BJ (cell line): ENCODE measurements around the gene AP3D1. TPM values are rescaled to one million over a fixed set of nuclear protein-coding genes. Genes with fewer than 3 reads are reported as not detected.

Experiments
- CTCF ChIA-PET: fragments of 350-600 bp; formaldehyde crosslinking; extraction: SDS; loops from one replicate; lab custom pipeline; 2021; ENCODE audit warnings: antibody characterized with exemption, inconsistent platforms; lab: Yijun Ruan, JAX
- POLR2A ChIA-PET: fragments of 300-600 bp; sonication (Branson Sonifier 250); formaldehyde crosslinking; extraction: SDS; loops from one replicate; lab custom pipeline; 2021; ENCODE audit warnings: antibody characterized with exemption; lab: Charles Lee
- DNase-seq: peaks from one replicate; pipeline ENCODE4 v3.0.0-alpha.2; 2011; ENCODE audit warnings: low read depth
- H3K27me3 ChIP-seq: 2 replicates; pipeline ENCODE4 v1.6.0; 2011; ENCODE audit warnings: low read length; ENCODE audit not compliant: control insufficient read depth, insufficient read depth
- H3K36me3 ChIP-seq: 2 replicates; pipeline ENCODE4 v1.5.1; 2011; ENCODE audit warnings: low read length; ENCODE audit not compliant: control insufficient read depth, insufficient read depth
- H3K4me3 ChIP-seq: 2 replicates; pipeline ENCODE4 v1.5.1; 2011; ENCODE audit warnings: low read depth, mild to moderate bottlenecking, control low read depth, low read length
- CTCF ChIP-seq: IDR thresholded peaks from 2 replicates; pipeline ENCODE4 v1.5.1; 2011; ENCODE audit warnings: low read depth, mild to moderate bottlenecking, control low read depth, inconsistent platforms, low read length, moderate library complexity; ENCODE audit not compliant: insufficient read depth
- polyA plus RNA-seq: library from polyadenylated mRNA; depleted of rRNA; stranded (reverse); fragments of >200 nt; gene quantifications from 2 replicates; pipeline ENCODE4 v1.2.3, GENCODE V29; 2011; rRNA removed

AP3D1 gene
- polyA plus RNA-seq, 1 experiment: 122 TPM

GRCh38 chr19:2051773-2052704 is 99.3 kb downstream of the AP3D1 start:
- ChIA-PET CTCF (interaction anchor here (0.9 kb wide), 1 partner anchor 124 kb away, joined by 5 read pairs; no protein-coding TSS in a partner anchor), POLR2A (no interaction called here)
- no peaks in the 10 kb centered on the region for H3K27me3 ChIP-seq
- no peak for TF ChIP-seq CTCF
- H3K4me3 ChIP-seq: no peak overlapping the region
- H3K36me3 ChIP-seq: peaks cover 8% of the 10 kb centered on the region
- no peak for DNase-seq

- TF ChIP-seq CTCF: peak; percentile 45
- peaks cover 10% of the 10 kb centered on the region for H3K36me3 ChIP-seq
- H3K4me3 ChIP-seq: peak within 1 kb of the TSS; percentile 93
- H3K27me3 ChIP-seq: no peaks in the 10 kb centered on the region
- DNase-seq: no peak
- ChIA-PET CTCF (interaction anchor here (0.9 kb wide), 1 partner anchor 123 kb away, joined by 5 read pairs; no protein-coding TSS in a partner anchor), POLR2A (no interaction called here)
Measured at GRCh38 chr19:2050991-2051772, 100.2 kb downstream of the AP3D1 start, which contains the start of gene MKNK2. Gene MKNK2 (minus strand): TSS chr19:2051244. CDS start chr19:2050851, 393 bp downstream.

Other genes starting within 250 kb of the AP3D1 start
- gene ADAT3, start 246.2 kb downstream of the AP3D1 start, polyA plus RNA-seq: 0.56 and 0.64 TPM in 2 replicates
- gene SCAMP4, start 246.2 kb downstream of the AP3D1 start, polyA plus RNA-seq: 6.2 and 13.2 TPM in 2 replicates
- 26.1 and 48.1 TPM in 2 replicates for gene CSNK1G2, start 210.4 kb downstream of the AP3D1 start, polyA plus RNA-seq
- gene BTBD2, start 135.9 kb downstream of the AP3D1 start, polyA plus RNA-seq: 22.3 and 39.3 TPM in 2 replicates
- gene MKNK2, start 100.3 kb downstream of the AP3D1 start, polyA plus RNA-seq: 71.9 and 108 TPM in 2 replicates
- gene MOB3A, start 55.2 kb downstream of the AP3D1 start, polyA plus RNA-seq: 34.5 and 50.5 TPM in 2 replicates
- gene IZUMO4, start 54.7 kb downstream of the AP3D1 start, polyA plus RNA-seq: 0.76 and 1.3 TPM in 2 replicates
- 3.3 and 4.2 TPM in 2 replicates for gene DOT1L, start 12.4 kb upstream of the AP3D1 start, polyA plus RNA-seq
- gene PLEKHJ1, start 84.8 kb upstream of the AP3D1 start, polyA plus RNA-seq: 46.2 and 65.8 TPM in 2 replicates
- gene SF3A2, start 85.3 kb upstream of the AP3D1 start, polyA plus RNA-seq: 8.9 and 12.2 TPM in 2 replicates
- gene AMH, start 97.8 kb upstream of the AP3D1 start, polyA plus RNA-seq: 0.59 and 0.66 TPM in 2 replicates
- not detected in 2 replicates for gene JSRP1, start 104.9 kb upstream of the AP3D1 start, polyA plus RNA-seq
- not detected in 2 replicates for gene PEAK3, start 130.6 kb upstream of the AP3D1 start, polyA plus RNA-seq
- gene LINGO3, start 156.6 kb upstream of the AP3D1 start, polyA plus RNA-seq: not detected in 2 replicates
- gene LSM7, start 177.0 kb upstream of the AP3D1 start, polyA plus RNA-seq: 154 and 165 TPM in 2 replicates
- 12.0 and 24.9 TPM in 2 replicates for gene SPPL2B, start 177.1 kb upstream of the AP3D1 start, polyA plus RNA-seq
- gene TMPRSS9, start 208.7 kb upstream of the AP3D1 start, polyA plus RNA-seq: not detected in 2 replicates